CMK (cell line): ENCODE data around the gene ELAC2.

ENCODE experiments used
- DNase-seq: peaks from one replicate; pipeline ENCODE4 v3.0.0-alpha.2; 2010; ENCODE audit warnings: low read depth

ELAC2 gene

GRCh38 chr17:13017655-13018459, at the start of gene ELAC2:
TSS of gene ELAC2 (minus strand) at chr17:13018027. CDS start at chr17:13017947, 80 bp downstream.
- peak; percentile 92 for DNase-seq

- DNase-seq, result no peak
These were observed 47.2 kb upstream of the ELAC2 start for GRCh38 chr17:13065032-13065431.

DNA sequence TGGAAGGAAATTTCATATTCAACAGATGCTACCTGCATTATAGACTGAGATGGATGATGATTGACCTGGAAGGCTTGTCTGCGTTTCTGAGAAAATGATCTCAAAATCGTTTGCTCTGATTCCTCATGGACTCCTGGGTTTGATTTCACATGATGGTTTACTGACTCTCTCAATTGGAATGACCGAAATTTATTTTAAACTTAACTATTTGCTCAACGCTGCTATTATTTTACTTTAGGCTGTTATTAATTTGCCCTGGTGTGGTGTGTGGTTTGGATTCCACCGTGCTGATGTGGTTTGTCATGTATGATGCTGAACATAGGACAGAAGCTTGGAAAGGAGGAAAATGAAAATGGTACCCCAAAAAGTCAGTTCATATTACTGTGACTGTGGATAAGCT, 37.3 kb upstream of the ELAC2 start:
- DNase-seq, result no peak

DNA sequence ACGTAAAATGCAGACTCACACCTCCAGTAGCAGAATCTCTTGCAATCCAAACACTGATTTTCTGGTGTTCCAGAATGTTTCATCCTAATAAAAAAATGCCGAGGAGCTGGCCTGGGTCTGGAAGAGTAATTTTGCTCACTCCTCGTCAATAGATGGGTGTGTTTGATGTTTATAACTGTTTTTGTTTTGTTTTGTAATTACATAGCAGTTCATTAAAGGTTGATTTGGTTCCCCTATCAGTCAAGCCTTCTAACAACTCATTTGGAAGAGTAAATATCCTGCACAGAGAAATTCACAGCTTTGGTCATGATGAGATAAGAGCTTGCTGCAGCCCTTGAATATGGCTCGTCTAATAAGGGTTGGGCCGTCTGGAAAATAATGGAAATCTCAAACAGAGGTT, 36.8 kb upstream of the ELAC2 start:
- DNase-seq, result no peak

GRCh38 chr17:13051915-13052314, 34.1 kb upstream of the ELAC2 start:
- DNase-seq, result no peak

DNA sequence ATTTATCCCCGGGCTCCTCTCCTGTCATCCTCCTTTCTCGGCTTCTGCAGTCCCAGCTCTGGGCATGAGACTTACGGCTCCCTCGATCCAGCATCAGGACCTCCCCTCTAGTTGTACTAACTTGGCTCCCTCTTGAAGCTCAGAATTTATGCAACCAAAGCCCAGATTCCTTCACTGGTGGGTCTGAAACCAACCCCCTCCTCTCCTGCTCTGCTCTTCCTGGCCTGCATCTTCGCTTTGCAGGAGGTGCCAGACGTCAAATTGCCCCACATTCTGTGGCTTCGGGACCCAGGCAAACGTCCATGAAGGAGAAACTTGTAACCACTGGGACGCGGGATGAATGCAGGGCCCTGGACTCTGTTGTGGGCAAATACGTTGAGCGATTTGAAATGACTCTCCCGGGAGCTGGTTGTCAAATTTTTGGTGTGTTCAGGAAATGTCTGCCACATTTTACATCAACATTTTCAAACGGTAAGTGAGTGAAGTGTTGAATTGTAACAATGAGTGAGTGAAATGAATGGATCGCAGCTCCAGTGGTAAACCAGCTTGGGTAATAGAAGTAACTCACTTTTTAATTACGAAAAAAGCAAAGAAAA, 29.3 kb upstream of the ELAC2 start:
- DNase-seq, result no peak

DNA sequence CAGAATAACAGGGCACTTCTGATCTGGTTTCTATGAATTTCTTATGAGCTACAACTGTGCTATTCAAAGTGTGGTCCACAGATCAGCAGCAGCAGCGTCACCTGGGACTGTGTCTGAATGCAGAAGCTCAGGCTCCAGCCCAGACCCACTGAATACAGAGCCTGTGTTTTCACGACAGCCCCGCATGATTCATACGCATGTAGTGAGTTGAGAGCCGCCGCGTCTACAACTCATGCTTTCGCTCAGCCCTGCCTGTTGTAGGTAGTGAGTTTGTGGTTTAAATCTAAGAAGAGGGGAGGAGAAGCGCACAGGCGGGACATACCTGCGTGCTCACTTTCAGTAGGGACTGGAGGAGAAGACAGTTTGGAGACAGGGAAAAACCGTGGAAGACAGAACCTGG, 28.5 kb upstream of the ELAC2 start:
- no peak for DNase-seq

DNA sequence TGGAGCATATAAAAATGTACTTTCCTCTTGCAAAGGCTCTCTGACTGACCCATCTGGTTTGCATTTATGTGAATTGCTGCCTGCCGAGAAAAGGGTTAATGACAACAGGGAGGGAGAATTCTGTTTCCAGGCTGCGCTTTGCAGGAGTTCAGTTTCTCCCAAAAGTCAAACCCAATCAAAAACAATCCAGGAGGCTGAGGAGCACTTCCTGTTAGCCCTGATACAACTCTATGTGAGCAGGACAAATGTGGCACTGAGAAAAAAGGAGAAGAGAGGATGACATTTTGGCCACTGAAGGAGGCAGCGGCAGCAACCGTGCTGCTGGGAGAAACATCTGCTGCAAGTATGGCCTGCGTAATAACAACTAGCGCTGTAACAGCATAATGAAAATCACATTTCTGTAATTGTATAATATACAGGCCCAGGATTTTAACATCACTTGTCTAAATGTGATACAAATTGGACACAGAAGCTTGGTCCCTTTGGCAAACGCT, 26.8 kb upstream of the ELAC2 start:
- no peak for DNase-seq

- DNase-seq, result no peak
These were observed 21.3 kb upstream of the ELAC2 start for GRCh38 chr17:13038931-13039665.

DNA sequence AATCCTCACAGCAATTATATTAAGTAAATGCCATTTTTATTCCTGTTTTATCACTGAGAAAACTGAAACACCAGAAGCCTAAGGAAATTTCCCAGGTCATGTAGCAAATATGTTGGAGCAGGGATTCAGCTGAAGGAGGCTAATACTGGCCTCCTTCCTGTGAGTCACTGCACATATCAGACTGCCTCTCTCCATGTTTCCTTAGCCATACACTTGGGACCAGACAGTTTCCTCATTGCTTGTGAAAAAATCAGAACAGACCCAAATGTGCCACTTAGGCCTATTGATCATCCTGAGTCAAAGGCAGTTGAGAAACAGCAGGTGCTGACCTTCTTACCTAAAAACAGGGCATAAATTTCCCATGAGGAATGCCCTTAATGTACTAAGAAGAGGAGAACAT, 18.9 kb upstream of the ELAC2 start:
- no peak for DNase-seq

DNA sequence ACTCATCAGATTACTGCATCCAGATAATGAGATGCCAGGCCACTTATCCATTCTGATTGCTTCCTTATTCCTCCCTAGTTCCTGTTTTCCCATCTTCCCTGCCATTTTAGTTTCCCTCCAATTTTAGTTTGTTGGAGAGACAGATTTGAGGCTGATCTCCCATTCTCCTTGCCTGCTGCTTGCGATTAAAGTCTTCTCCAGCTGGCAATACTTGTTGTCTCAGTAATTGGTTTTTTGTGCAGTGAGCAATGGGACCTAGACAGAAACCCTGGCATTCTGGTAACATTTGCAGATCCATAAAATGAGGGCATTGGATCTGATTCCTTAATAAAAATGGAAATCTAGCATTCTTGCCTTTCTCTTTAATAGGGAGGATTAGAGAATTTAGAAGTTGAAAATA, 17.6 kb upstream of the ELAC2 start:
- DNase-seq, result no peak

DNA sequence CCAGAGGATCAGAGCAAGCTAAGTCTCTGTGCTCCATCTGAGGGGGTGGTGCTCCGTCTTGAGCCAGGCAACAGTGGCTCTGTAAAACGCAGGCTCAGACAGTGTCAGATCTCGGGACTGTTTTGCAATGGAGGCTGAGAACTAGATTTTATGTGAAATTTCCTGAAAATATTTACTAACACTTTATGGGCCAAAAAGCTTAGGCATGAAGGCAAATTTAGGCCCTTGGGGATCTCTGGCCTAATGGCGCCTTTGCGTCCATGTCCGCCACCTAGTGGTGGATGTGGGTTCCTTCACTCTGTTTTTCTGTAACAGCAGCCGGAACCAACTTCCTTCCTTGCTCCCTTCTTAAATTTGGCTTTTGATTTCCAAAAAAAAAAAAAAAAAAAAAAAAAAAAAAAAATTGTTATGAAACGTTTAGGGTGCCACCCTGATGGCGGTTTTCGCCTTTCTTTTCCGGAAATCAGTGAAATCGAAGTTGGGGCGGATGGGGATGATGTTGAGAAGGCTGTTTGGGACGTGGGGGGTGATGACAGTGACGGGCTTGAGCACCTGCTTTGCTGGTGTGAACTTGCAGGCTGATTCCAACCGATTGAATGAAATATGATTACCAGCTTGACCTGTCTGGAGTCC, 14.0 kb upstream of the ELAC2 start:
- peak; percentile 38 for DNase-seq

- peak; percentile 48 for DNase-seq
These were observed 12.9 kb upstream of the ELAC2 start for GRCh38 chr17:13030459-13031300.

- DNase-seq, result no peak
These were observed 12.2 kb upstream of the ELAC2 start for GRCh38 chr17:13030056-13030455.

- DNase-seq, result no peak
These were observed 11.5 kb upstream of the ELAC2 start for GRCh38 chr17:13029340-13029739.

DNA sequence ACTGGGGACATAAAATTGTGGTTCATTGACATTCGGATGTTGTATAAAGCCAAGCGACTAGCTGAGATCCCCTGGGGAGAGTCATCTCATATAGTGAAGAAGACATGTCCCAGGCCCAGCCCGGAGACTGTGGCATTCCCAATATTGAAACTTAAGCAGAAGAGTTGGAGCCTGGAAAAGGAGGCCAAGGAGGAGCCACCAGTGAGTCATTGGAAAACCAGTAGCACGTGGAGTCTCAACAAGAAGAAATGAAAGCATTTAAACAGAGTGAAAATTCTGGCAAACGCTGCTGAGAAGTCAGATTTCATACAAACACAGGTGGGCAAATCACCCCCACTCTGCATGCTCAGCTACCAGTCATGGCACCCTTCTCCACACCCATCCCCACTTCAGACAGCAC, 9.4 kb upstream of the ELAC2 start:
- no peak for DNase-seq

DNA sequence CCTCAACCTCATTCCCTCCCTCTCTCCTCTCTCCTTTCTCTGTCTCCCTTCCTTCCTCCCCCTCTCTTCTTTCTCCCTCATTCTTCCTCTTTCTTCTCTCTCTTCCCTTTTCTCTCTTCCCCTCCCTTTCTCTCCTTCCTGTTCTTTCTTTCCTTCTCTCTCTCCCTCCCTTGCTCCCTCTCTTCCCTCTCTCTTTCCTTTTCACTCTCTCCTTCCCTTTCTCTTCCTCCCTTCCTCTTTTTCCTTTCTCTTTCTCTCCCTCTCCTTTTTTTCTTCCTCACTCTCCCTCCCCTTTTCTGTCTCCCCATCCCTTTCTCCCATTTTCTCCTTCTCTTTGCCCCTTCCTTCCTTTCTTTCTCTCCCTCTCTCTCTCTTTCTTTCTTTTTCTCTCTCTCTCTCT, 7.9 kb upstream of the ELAC2 start:
- no peak for DNase-seq

GRCh38 chr17:13025258-13025627, 7.4 kb upstream of the ELAC2 start:
- DNase-seq, result no peak

- peak; percentile 47 for DNase-seq
These were observed 6.9 kb upstream of the ELAC2 start for GRCh38 chr17:13024526-13025257.

DNA sequence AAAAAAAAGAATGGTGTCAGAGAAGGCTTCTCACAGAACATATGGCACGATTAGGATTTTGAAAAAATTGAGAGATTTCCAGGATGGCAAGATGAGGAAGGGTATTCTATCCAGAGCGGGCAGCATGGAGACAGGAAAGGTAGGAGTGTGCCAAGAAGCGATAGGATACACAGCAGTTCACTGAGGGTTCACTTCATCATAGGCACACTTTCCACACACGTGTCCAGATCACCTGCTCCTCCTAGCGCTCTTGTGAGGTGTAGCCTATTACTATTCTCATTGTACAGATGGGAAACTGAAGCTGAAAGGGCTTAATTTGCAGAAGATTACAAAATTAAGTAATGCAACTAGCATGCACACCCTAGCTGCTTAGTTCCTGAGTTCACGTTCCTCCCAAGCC, 6.2 kb upstream of the ELAC2 start:
- no peak for DNase-seq
